Erythroblast (primary cell): ENCODE results near the gene DIP2C.

ENCODE experiments used
- GATA1 ChIP-seq: IDR thresholded peaks from 2 replicates; pipeline ENCODE4 v1.6.1; 2011; ENCODE audit warnings: low read depth, mild to moderate bottlenecking, control low read depth, low read length, moderate library complexity
- POLR2A ChIP-seq: IDR thresholded peaks from 2 replicates; pipeline ENCODE4 v1.6.1; 2011; ENCODE audit warnings: mild to moderate bottlenecking, low read length

DNA sequence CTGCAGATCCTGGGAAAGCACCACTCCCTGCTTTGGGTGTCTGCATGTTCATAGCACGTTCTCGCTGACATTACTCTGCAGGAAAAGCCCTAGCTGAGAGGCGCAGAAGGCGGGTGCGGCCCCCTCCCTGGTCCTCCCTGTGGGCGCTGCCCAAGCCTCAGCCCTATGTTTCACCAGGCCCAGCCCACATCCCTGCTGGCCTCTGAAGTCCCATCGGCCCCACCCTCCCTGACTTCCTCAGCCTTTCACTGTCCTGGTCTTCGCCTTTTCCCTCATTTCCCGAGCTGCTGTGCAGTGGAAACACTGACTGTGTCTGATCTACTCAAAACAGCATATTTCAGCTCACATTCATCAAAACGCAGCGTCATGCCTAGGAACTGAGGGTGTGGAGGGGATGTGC is 36.3 kb upstream of the DIP2C start:
- TF ChIP-seq POLR2A (no peak), GATA1 (no peak)
